Rectal smooth muscle tissue (tissue), 1 donor: ENCODE measurements around the gene BAG5.
A peak's percentile ranks its signal among the peaks of the same experiment; 100 is the strongest.
"Not testable (repeated sequence)": the region's sequence is repeated elsewhere in the genome, so short reads cannot be mapped to it uniquely, and the experiment has no call there.

Source experiments
- H3K27ac ChIP-seq: one replicate; pipeline ENCODE4 v1.7.0; 2013; ENCODE audit warnings: low read depth, low read length, inconsistent platforms
- H3K27me3 ChIP-seq: one replicate; pipeline ENCODE4 v1.7.0; 2013; ENCODE audit warnings: low read length; ENCODE audit not compliant: control insufficient read depth, insufficient read depth
- H3K36me3 ChIP-seq: one replicate; pipeline ENCODE4 v1.7.0; 2013; ENCODE audit warnings: low read length; ENCODE audit not compliant: control insufficient read depth, insufficient read depth
- H3K4me1 ChIP-seq: one replicate; pipeline ENCODE4 v1.7.0; 2013; ENCODE audit warnings: low read length; ENCODE audit not compliant: control insufficient read depth, insufficient read depth
- H3K4me3 ChIP-seq: one replicate; pipeline ENCODE4 v1.7.0; 2013; ENCODE audit warnings: low read length
- H3K9ac ChIP-seq: one replicate; pipeline ENCODE4 v1.7.0; 2013; ENCODE audit warnings: low read length

Gene BAG5

GRCh38 chr14:103526914-103527248 is 35.6 kb downstream of the BAG5 start:
- Histone ChIP-seq H3K27me3 (no peaks in the 10 kb centered on the region), H3K36me3 (no peaks in the 10 kb centered on the region), H3K9ac (no peak overlapping the region), H3K27ac (peak overlapping the region; percentile 84), H3K4me1 (peaks cover 17% of the 10 kb centered on the region), H3K4me3 (no peak overlapping the region)

- Histone ChIP-seq H3K9ac (no peak overlapping the region), H3K4me3 (no peak overlapping the region), H3K27ac (peak overlapping the region; percentile 84), H3K27me3 (no peaks in the 10 kb centered on the region), H3K4me1 (peaks cover 17% of the 10 kb centered on the region), H3K36me3 (no peaks in the 10 kb centered on the region)
Measured at GRCh38 chr14:103526247-103526913, 36.1 kb downstream of the BAG5 start.

- H3K27ac ChIP-seq, result peak overlapping the region; percentile 84
- H3K4me1 ChIP-seq, result peaks cover 17% of the 10 kb centered on the region
- not testable (repeated sequence) for H3K27me3 ChIP-seq, H3K4me3 ChIP-seq, H3K9ac ChIP-seq, H3K36me3 ChIP-seq
Measured at GRCh38 chr14:103525430-103526246, 36.8 kb downstream of the BAG5 start.

- peak overlapping the region; percentile 43 for H3K27ac ChIP-seq
- no peaks in the 10 kb centered on the region for H3K27me3 ChIP-seq
- no peak overlapping the region for H3K9ac ChIP-seq
- peaks cover 18% of the 10 kb centered on the region for H3K4me1 ChIP-seq
- H3K4me3 ChIP-seq, result no peak overlapping the region
- H3K36me3 ChIP-seq, result peaks cover 4% of the 10 kb centered on the region
Measured at GRCh38 chr14:103524002-103524935, 38.2 kb downstream of the BAG5 start.

GRCh38 chr14:103523575-103523954 is 38.9 kb downstream of the BAG5 start:
- peaks cover 24% of the 10 kb centered on the region for H3K4me1 ChIP-seq
- H3K9ac ChIP-seq, result no peak overlapping the region

GRCh38 chr14:103522649-103523574 is 39.5 kb downstream of the BAG5 start, which contains the start of gene CKB:
Gene CKB (minus strand): TSS chr14:103522830. CDS start chr14:103522493, 337 bp downstream.
- Histone ChIP-seq H3K4me1 (peaks cover 25% of the 10 kb centered on the region), H3K27me3 (no peaks in the 10 kb centered on the region), H3K9ac (peak within 1 kb of the TSS; percentile 66)

More at GRCh38 chr14:103523575-103523954, 38.9 kb downstream of the BAG5 start:
- H3K4me3 ChIP-seq, result no peak overlapping the region
- no peak overlapping the region for H3K27ac ChIP-seq
- peaks cover 4% of the 10 kb centered on the region for H3K36me3 ChIP-seq
- H3K27me3 ChIP-seq, result no peaks in the 10 kb centered on the region

GRCh38 chr14:103521951-103522563 is 40.4 kb downstream of the BAG5 start:
- H3K27me3 ChIP-seq, result no peaks in the 10 kb centered on the region
- peaks cover 4% of the 10 kb centered on the region for H3K36me3 ChIP-seq
- peak overlapping the region; percentile 83 for H3K4me3 ChIP-seq
- peak overlapping the region; percentile 66 for H3K9ac ChIP-seq
- peaks cover 27% of the 10 kb centered on the region for H3K4me1 ChIP-seq
- peak overlapping the region; percentile 90 for H3K27ac ChIP-seq

More at GRCh38 chr14:103522649-103523574, 39.5 kb downstream of the BAG5 start, which contains the start of gene CKB:
- Histone ChIP-seq H3K27ac (peak within 1 kb of the TSS; percentile 90), H3K4me3 (peak within 1 kb of the TSS; percentile 83), H3K36me3 (peaks cover 4% of the 10 kb centered on the region)

- H3K4me3 ChIP-seq, result peak overlapping the region; percentile 83
- H3K27me3 ChIP-seq, result no peaks in the 10 kb centered on the region
- H3K4me1 ChIP-seq, result peaks cover 27% of the 10 kb centered on the region
- no peak overlapping the region for H3K9ac ChIP-seq
- H3K36me3 ChIP-seq, result peaks cover 4% of the 10 kb centered on the region
- peak overlapping the region; percentile 90 for H3K27ac ChIP-seq
Measured at GRCh38 chr14:103521438-103521950, 41.0 kb downstream of the BAG5 start.

GRCh38 chr14:103520657-103521437 is 41.6 kb downstream of the BAG5 start:
- no peak overlapping the region for H3K9ac ChIP-seq

GRCh38 chr14:103520269-103520656 is 42.2 kb downstream of the BAG5 start:
- Histone ChIP-seq H3K27ac (peak overlapping the region; percentile 90), H3K36me3 (peaks cover 4% of the 10 kb centered on the region), H3K4me3 (peak overlapping the region; percentile 83), H3K9ac (no peak overlapping the region), H3K27me3 (no peaks in the 10 kb centered on the region), H3K4me1 (peaks cover 27% of the 10 kb centered on the region)

More at GRCh38 chr14:103520657-103521437, 41.6 kb downstream of the BAG5 start:
- Histone ChIP-seq H3K4me3 (peak overlapping the region; percentile 83), H3K4me1 (peaks cover 27% of the 10 kb centered on the region), H3K36me3 (peaks cover 4% of the 10 kb centered on the region), H3K27me3 (no peaks in the 10 kb centered on the region), H3K27ac (peak overlapping the region; percentile 90)
